Endothelial cell of umbilical vein (primary cell): Measurements from ENCODE around the gene ERGIC1.

Source experiments
- EZH2 ChIP-seq: IDR thresholded peaks from 2 replicates; pipeline ENCODE4 v1.6.1; 2012; ENCODE audit warnings: borderline replicate concordance, low read depth, mild to moderate bottlenecking, moderate library complexity, low read length, inconsistent platforms; ENCODE audit not compliant: severe bottlenecking
- FOS ChIP-seq: IDR thresholded peaks from 2 replicates; pipeline ENCODE4 v1.6.1; 2011; ENCODE audit warnings: mild to moderate bottlenecking, low read length, moderate library complexity, borderline replicate concordance; ENCODE audit not compliant: insufficient read depth
- JUN ChIP-seq: IDR thresholded peaks from 2 replicates; pipeline ENCODE4 v1.6.1; 2011; ENCODE audit warnings: borderline replicate concordance, low read depth; ENCODE audit not compliant: insufficient read length, insufficient read depth
- POLR2A ChIP-seq: IDR thresholded peaks from 2 replicates; pipeline ENCODE4 v1.6.1; 2012; ENCODE audit warnings: low read depth, mild to moderate bottlenecking, control low read depth, low read length
- POLR2AphosphoS5 ChIP-seq: IDR thresholded peaks from 2 replicates; pipeline ENCODE4 v1.6.1; 2012; ENCODE audit warnings: low read depth, mild to moderate bottlenecking, control low read depth, low read length, moderate library complexity; ENCODE audit not compliant: insufficient read depth
- TF ChIP-seq, protein P1 (sequence below), 2 donors: IDR thresholded peaks; 1 replicate in 1 of 2; 2 replicates in 1 of 2; pipeline ENCODE4 v1.5.1; 2011; ENCODE audit warnings: low read length in 2 of 2, mild to moderate bottlenecking in 2 of 2, moderate library complexity in 2 of 2, control low read depth in 1 of 2, inconsistent platforms in 1 of 2, low read depth in 1 of 2; ENCODE audit not compliant: insufficient read depth in 1 of 2; ENCODE audit errors: extremely low read depth in 1 of 2
- TF ChIP-seq, protein P2 (sequence below): IDR thresholded peaks from 2 replicates; pipeline ENCODE4 v1.6.1; 2011; ENCODE audit not compliant: insufficient read depth, insufficient read length

DNA sequence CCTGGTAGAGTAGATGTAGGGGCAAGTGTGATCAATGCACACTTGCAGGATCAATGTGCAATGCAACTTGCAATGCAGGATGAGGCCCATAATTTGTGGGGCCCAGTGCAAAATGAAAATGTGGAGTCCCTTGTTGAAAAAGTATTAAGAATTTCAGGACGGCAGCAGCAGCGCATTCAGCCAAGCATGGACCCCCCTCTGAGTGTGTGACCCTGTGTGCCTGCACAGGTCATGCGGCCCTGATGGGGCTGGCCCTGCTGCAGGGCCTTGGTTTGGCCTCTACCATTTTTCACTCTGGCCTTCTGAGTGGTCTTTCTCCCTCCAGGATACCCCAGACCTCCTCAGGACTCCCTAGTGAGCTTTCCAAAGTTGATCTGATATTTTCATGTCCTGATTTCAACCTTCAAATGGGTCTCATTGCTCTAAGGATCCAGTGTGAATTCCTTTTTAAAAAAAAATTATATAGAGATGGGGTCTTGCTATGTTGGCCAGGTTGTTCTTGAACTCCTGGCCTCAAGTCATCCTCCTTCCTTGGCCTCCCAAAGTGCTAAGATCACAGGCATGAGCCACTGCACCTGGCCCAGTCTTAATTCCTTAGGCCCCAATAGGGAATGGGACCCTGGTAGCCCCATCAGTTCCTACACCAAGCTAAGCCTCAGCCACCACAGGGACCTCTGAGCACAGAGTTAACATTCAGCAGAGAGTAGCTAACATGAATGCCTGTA is 4.3 kb downstream of the ERGIC1 start:
- TF ChIP-seq, protein P1, sequence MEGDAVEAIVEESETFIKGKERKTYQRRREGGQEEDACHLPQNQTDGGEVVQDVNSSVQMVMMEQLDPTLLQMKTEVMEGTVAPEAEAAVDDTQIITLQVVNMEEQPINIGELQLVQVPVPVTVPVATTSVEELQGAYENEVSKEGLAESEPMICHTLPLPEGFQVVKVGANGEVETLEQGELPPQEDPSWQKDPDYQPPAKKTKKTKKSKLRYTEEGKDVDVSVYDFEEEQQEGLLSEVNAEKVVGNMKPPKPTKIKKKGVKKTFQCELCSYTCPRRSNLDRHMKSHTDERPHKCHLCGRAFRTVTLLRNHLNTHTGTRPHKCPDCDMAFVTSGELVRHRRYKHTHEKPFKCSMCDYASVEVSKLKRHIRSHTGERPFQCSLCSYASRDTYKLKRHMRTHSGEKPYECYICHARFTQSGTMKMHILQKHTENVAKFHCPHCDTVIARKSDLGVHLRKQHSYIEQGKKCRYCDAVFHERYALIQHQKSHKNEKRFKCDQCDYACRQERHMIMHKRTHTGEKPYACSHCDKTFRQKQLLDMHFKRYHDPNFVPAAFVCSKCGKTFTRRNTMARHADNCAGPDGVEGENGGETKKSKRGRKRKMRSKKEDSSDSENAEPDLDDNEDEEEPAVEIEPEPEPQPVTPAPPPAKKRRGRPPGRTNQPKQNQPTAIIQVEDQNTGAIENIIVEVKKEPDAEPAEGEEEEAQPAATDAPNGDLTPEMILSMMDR (IDR thresholded peaks at IDR 0.05; ENCODE audit: extremely low read depth in 1 of 2, insufficient read depth in 1 of 2, low read depth in 1 of 2, low read length in 2 of 2), result no peak
- no peak for TF ChIP-seq EZH2
- TF ChIP-seq POLR2A, result no peak
- no peak for TF ChIP-seq POLR2AphosphoS5
- TF ChIP-seq JUN, result no peak
- TF ChIP-seq, protein P2, sequence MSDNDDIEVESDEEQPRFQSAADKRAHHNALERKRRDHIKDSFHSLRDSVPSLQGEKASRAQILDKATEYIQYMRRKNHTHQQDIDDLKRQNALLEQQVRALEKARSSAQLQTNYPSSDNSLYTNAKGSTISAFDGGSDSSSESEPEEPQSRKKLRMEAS, result no peak
- no peak for TF ChIP-seq FOS
